HepG2 (cell line): ENCODE data around the gene FAM221B. TPM values are rescaled to one million over a fixed set of nuclear protein-coding genes. Genes with fewer than 3 reads are reported as not detected.
A peak's percentile ranks its signal among the peaks of the same experiment; 100 is the strongest.

Experiments
- ATAC-seq: fragments of 200-7000 bp; cut with Tn5 transposase; 3 replicates; pipeline ENCODE4 v1.9.1; 2020; ENCODE audit warnings: mild to moderate bottlenecking, moderate library complexity
- BruUV-seq: library from RNA; stranded (reverse); fragments of 400-500 nt; replicated peaks from 2 replicates; lab custom pipeline; 2021; lab: Mats Ljungman, UMichigan
- CTCF ChIA-PET: fragments of 300-600 bp; formaldehyde crosslinking; extraction: SDS; loops from one replicate; lab custom pipeline; 2021; ENCODE audit warnings: low total read pairs, inconsistent platforms, low intra/inter-chr PET ratio; lab: Yijun Ruan, JAX
- POLR2A ChIA-PET: fragments of 350-600 bp; sonication (Branson Sonifier 250); formaldehyde crosslinking; loops from one replicate; lab custom pipeline; 2020; ENCODE audit warnings: antibody characterized with exemption, inconsistent platforms; lab: Yijun Ruan, JAX
- DNase-seq: peaks from one replicate; pipeline ENCODE4 v3.0.0-alpha.2; 2015; ENCODE audit warnings: low spot score
- FAIRE-seq: peaks from 3 replicates; lab custom pipeline; 2011; peaks lifted over from hg19 to GRCh38; lab: Jason Lieb, UNC
- H2AFZ ChIP-seq: one replicate; pipeline ENCODE4 v1.6.1; 2011; ENCODE audit warnings: low read length, inconsistent platforms
- H3K27ac ChIP-seq: fragments of 300-600 bp; 3 replicates; pipeline ENCODE4 v1.8.0; 2011; ENCODE audit warnings: mixed run types, mild to moderate bottlenecking, mixed read lengths, low read length, inconsistent platforms; ENCODE audit not compliant: insufficient read depth; ENCODE audit errors: extremely low read length
- H3K27me3 ChIP-seq, 2 experiments: fragments of 200-600 bp in 1 of 2; 2 replicates in 1 of 2; 3 replicates in 1 of 2; pipeline versions ENCODE4 v1.6.0 to v1.8.0; 2011; ENCODE audit warnings: low read length in 2 of 2, mild to moderate bottlenecking in 2 of 2, moderate library complexity in 2 of 2, inconsistent platforms in 1 of 2; ENCODE audit not compliant: insufficient read depth in 2 of 2, control insufficient read depth in 1 of 2
- H3K36me3 ChIP-seq, 2 experiments: fragments of 200-600 bp in 1 of 2; replicated peaks in 1 of 2; 2 replicates in 1 of 2; 3 replicates in 1 of 2; pipeline versions ENCODE4 v1.5.1 to v1.8.0; 2011; ENCODE audit warnings: low read length in 2 of 2, inconsistent platforms in 1 of 2; ENCODE audit not compliant: insufficient read depth in 2 of 2, control insufficient read depth in 1 of 2
- H3K4me1 ChIP-seq: 2 replicates; pipeline ENCODE4 v1.5.1; 2012; ENCODE audit warnings: low read length, inconsistent platforms; ENCODE audit not compliant: insufficient read depth
- H3K4me2 ChIP-seq: 2 replicates; pipeline ENCODE4 v1.6.0; 2011; ENCODE audit warnings: low read depth, low read length, inconsistent platforms
- H3K4me3 ChIP-seq, 3 experiments: fragments of 200-600 bp in 1 of 3; sonication (generic), shearing (Covaris generic) in 1 of 3; replicated peaks in 1 of 3; 2 replicates each; pipeline ENCODE4 v1.5.1; 2011 to 2016; ENCODE audit warnings: low read length in 3 of 3, inconsistent platforms in 2 of 3, low read depth in 2 of 3, mild to moderate bottlenecking in 2 of 3, control low read depth in 1 of 3, mixed read lengths in 1 of 3; ENCODE audit not compliant: insufficient read depth in 1 of 3
- H3K79me2 ChIP-seq: one replicate; pipeline ENCODE4 v1.6.1; 2011; ENCODE audit warnings: low read length, inconsistent platforms; ENCODE audit not compliant: insufficient read depth
- H3K9ac ChIP-seq: 2 replicates; pipeline ENCODE4 v1.6.0; 2011; ENCODE audit warnings: mild to moderate bottlenecking, low read depth, low read length, inconsistent platforms; ENCODE audit not compliant: insufficient read depth
- H3K9me3 ChIP-seq: 2 replicates; pipeline ENCODE4 v1.5.1; 2012; ENCODE audit warnings: mild to moderate bottlenecking, low read length
- H4K20me1 ChIP-seq: 2 replicates; pipeline ENCODE4 v1.6.0; 2011; ENCODE audit warnings: inconsistent platforms, mild to moderate bottlenecking, low read length, moderate library complexity; ENCODE audit not compliant: insufficient read depth
- BHLHE40 ChIP-seq: IDR thresholded peaks from 2 replicates; pipeline ENCODE4 v1.6.1; 2011; ENCODE audit warnings: low read length, improper control_type of control experiment
- CREB1 ChIP-seq, 2 experiments: fragments of 450-650 bp in 1 of 2; IDR thresholded peaks; 2 replicates each; pipeline ENCODE4 v1.6.1; 2016 to 2017; ENCODE audit warnings: control low read depth in 1 of 2, mild to moderate bottlenecking in 1 of 2, missing compliant biosample characterization in 1 of 2, missing genetic modification characterization in 1 of 2
- FOSL2 ChIP-seq: sonication (generic); formaldehyde crosslinking; IDR thresholded peaks from 2 replicates; pipeline ENCODE4 v1.4.0; 2020; ENCODE audit warnings: missing genetic modification reagents
- MAFF ChIP-seq: IDR thresholded peaks from 2 replicates; pipeline ENCODE4 v1.6.1; 2011; ENCODE audit warnings: low read depth, low read length, improper control_type of control experiment
- MAFK ChIP-seq, 2 experiments: IDR thresholded peaks in 1 of 2; conservative IDR thresholded peaks in 1 of 2; 2 replicates each; pipeline ENCODE4 v1.6.1; 2011; ENCODE audit warnings: improper control_type of control experiment in 2 of 2, low read length in 2 of 2
- MEIS1 ChIP-seq: sonication (generic); formaldehyde crosslinking; IDR thresholded peaks from 2 replicates; pipeline ENCODE4 v1.9.0; 2021; ENCODE audit warnings: mild to moderate bottlenecking, missing genetic modification reagents, moderate library complexity, borderline replicate concordance
- NFE2 ChIP-seq: sonication (generic); formaldehyde crosslinking; IDR thresholded peaks from 2 replicates; pipeline ENCODE4 v1.4.0; 2020; ENCODE audit warnings: missing genetic modification reagents
- NFE2L2 ChIP-seq: fragments of 150-350 bp; IDR thresholded peaks from 2 replicates; pipeline ENCODE4 v1.6.1; 2014; ENCODE audit warnings: low read length
- TGIF2 ChIP-seq: IDR thresholded peaks from 2 replicates; pipeline ENCODE4 v1.6.1; 2016; ENCODE audit warnings: control low read depth, missing compliant biosample characterization
- ZSCAN31 ChIP-seq: sonication (generic); formaldehyde crosslinking; IDR thresholded peaks from 2 replicates; pipeline ENCODE4 v1.5.0; 2020; ENCODE audit warnings: low read depth, mild to moderate bottlenecking, missing genetic modification reagents
- WGBS: methylation state at CpG from one replicate; pipeline ENCODE4 v1.1.6; 2017; ENCODE audit warnings: low lambda C conversion rate; 5-methylcytosine and 5-hydroxymethylcytosine counted together
- in situ Hi-C: cut with HindIII; loops from 2 replicates; pipeline ENCODE4 v1.10.0; 2017; ENCODE audit warnings: low pct_unique_long_range_greater_than_20kb; ENCODE audit not compliant: extremely low pct_ligation_motif_present
- intact Hi-C: fragments of 100-400 bp; cut with micrococcal nuclease; formaldehyde crosslinking; loops from one replicate; pipeline ENCODE4 v1.10.0; 2022; ENCODE audit not compliant: unreplicated experiment
- polyA plus RNA-seq, 8 experiments: library from polyadenylated mRNA; depleted of rRNA in 3 of 8; stranded (reverse) in 7 of 8; unstranded in 1 of 8; fragments of >200 nt; fragmentation: Illumina TruSeq in 4 of 8; extraction: Trizol in 4 of 8; gene quantifications; 2 replicates each; pipeline versions ENCODE4 v1.2.1 to v1.2.3, GENCODE V29; 2011 to 2016; ENCODE audit warnings: low read depth in 4 of 8, missing spikeins in 1 of 8, mixed read lengths in 1 of 8; ENCODE audit not compliant: insufficient read depth in 1 of 8
- total RNA-seq, 5 experiments: library from RNA; depleted of rRNA; stranded (reverse); fragments of >200 nt; fragmentation: Illumina TruSeq; extraction: Trizol; gene quantifications; 2 replicates each; pipeline ENCODE4 v1.2.3, GENCODE V29; 2016; ENCODE audit warnings: low read depth in 1 of 5
- TF ChIP-seq, protein P1 (sequence below): sonication (generic); formaldehyde crosslinking; IDR thresholded peaks from 2 replicates; pipeline ENCODE4 v1.5.0; 2020; ENCODE audit warnings: mild to moderate bottlenecking, missing genetic modification reagents
- TF ChIP-seq, protein P2 (sequence below): sonication (generic); formaldehyde crosslinking; IDR thresholded peaks from 2 replicates; pipeline ENCODE4 v1.5.0; 2020; ENCODE audit warnings: mild to moderate bottlenecking, missing genetic modification reagents

The FAM221B gene
- total and polyA plus RNA-seq, 2 of the 13 experiments (the other 11 are each of a cell fraction or from before 2014, with no cell fraction given) = not detected

DNA sequence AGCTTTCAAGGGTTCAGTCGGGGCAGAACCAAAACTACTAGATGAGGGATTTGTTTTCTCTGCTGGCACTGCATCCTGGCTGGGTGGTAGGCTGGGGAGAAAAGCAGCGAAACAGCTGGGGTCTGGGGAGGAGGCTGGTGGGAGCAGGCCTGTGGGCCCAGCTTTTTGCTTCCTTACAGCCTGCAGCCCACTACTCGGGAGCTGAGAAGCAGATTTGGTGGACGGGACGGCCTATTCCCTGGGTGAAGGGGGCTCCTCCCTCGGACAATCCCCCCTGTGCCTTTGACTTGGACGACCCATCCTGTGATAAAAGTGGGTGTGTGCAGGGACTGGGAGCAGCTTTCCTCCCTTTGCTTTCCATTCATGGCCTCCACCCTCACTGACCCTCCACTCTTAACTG lies 28.0 kb downstream of the FAM221B start:
- Histone ChIP-seq H3K4me1 (peaks cover 27% of the 10 kb centered on the region), H3K36me3 (peaks cover 0 to 2% of the 10 kb centered on the region in 2 experiments; a peak in 2 of 5 replicates), H3K79me2 (no peaks in the 10 kb centered on the region), H3K9me3 (no peaks in the 10 kb centered on the region), H2AFZ (no peak overlapping the region), H4K20me1 (no peaks in the 10 kb centered on the region), H3K27ac (peak overlapping the region; percentile 69), H3K4me2 (peak overlapping the region; percentile 59), H3K27me3 (no peaks in the 10 kb centered on the region), H3K4me3 (no peak overlapping the region), H3K9ac (no peak overlapping the region)
- in situ Hi-C loops (no loop called here), intact Hi-C loops (no loop called here)
- DNase-seq (no peak), FAIRE-seq (no peak), ATAC-seq (peak; percentile 14; the same call in 2 of the 3 replicates)
- 94% methylated on average over 7 of the region's 7 CpGs for whole genome bisulfite sequencing
- POLR2A ChIA-PET = interaction anchor here (0.7 to 2.4 kb wide), 3 partner anchors 11 to 120 kb away, joined by 3 to 13 read pairs (median 3); partner anchors contain the start of genes HINT2 and SPAG8
- CTCF ChIA-PET = no interaction called here
- no peak for TF ChIP-seq MEIS1 (CRISPR knock-in tag)
- TF ChIP-seq, protein P1, sequence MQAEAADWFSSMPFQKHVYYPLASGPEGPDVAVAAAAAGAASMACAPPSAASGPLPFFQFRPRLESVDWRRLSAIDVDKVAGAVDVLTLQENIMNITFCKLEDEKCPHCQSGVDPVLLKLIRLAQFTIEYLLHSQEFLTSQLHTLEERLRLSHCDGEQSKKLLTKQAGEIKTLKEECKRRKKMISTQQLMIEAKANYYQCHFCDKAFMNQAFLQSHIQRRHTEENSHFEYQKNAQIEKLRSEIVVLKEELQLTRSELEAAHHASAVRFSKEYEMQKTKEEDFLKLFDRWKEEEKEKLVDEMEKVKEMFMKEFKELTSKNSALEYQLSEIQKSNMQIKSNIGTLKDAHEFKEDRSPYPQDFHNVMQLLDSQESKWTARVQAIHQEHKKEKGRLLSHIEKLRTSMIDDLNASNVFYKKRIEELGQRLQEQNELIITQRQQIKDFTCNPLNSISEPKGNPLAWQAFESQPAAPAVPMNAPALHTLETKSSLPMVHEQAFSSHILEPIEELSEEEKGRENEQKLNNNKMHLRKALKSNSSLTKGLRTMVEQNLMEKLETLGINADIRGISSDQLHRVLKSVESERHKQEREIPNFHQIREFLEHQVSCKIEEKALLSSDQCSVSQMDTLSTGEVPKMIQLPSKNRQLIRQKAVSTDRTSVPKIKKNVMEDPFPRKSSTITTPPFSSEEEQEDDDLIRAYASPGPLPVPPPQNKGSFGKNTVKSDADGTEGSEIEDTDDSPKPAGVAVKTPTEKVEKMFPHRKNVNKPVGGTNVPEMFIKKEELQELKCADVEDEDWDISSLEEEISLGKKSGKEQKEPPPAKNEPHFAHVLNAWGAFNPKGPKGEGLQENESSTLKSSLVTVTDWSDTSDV = 0 out of 2 replicates have a peak, but pooled peaks have one; percentile 39
- no TSS peak for BruUV-seq

DNA sequence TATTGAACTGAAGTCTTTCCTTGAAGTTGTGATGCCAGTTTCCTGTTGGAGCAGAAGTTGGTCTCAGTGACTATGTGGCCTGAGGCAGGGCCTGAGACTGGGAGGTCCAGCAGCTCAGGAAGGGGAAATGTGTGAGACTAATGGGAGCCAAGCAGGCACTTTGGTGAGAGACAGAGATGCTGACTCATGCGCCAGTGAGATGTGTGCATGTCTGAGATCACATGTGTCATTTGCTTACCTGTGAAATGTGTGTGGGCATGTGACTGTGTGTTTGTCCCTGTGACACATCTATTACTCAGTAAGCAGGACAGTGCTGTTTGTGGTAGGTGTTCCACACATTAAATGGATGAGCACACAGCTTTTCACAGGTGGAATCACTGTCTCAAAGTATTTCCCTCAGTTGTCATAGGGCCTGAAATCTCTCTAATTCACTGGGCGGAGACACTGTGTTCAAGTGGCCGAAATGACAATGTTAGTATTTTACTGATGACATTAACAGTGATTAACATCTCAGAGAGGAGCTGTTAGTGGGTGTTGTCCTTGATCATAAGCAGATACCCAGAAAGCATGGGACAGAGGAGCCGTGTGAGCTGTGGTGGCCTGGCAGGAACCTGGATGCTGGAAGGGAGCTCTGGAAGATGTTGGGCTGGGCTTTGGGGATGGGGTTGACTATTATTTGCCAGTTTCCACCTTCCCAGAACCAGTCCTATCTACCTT lies 29.7 kb downstream of the FAM221B start:
- FAIRE-seq (no peak), DNase-seq (peak; percentile 25), ATAC-seq (no peak)
- intact Hi-C loops (no loop called here), in situ Hi-C loops (no loop called here)
- 100% methylated on average over 4 of the region's 4 CpGs for WGBS
- Histone ChIP-seq H3K36me3 (peaks cover 0 to 2% of the 10 kb centered on the region in 2 experiments; a peak in 1 of 5 replicates), H3K27ac (no peak overlapping the region), H3K4me3 (no peak overlapping the region), H3K9me3 (no peaks in the 10 kb centered on the region), H3K4me1 (peaks cover 27% of the 10 kb centered on the region), H3K79me2 (no peaks in the 10 kb centered on the region), H3K27me3 (no peaks in the 10 kb centered on the region), H2AFZ (no peak overlapping the region), H4K20me1 (no peaks in the 10 kb centered on the region), H3K9ac (no peak overlapping the region), H3K4me2 (no peak overlapping the region)
- ChIA-PET POLR2A (interaction anchor here (1.1 to 1.3 kb wide), 2 partner anchors 13 to 16 kb away, joined by 3 to 4 read pairs; partner anchors contain the start of genes HINT2 and SPAG8), CTCF (no interaction called here)
- BruUV-seq = no TSS peak
- TF ChIP-seq BHLHE40 (0 out of 2 replicates have a peak, but pooled peaks have one; percentile 49), CREB1 (IDR thresholded peaks at IDR 0.05) (0 out of 2 replicates have a peak, but pooled peaks have one; percentile 18), CREB1 (CRISPR knock-in tag; IDR thresholded peaks at IDR 0.05) (no peak), MAFK (conservative IDR thresholded peaks at IDR 0.05 in 1 of 2, IDR thresholded peaks at IDR 0.05 in 1 of 2; ENCODE audit: low read length in 2 of 2) (peak; percentile 27 to 34; a peak in 2 of 4 replicates), NFE2 (peak; percentile 39; the same call in 1 of the 2 replicates), MAFF (peak; percentile 55), TGIF2 (CRISPR knock-in tag) (no peak), FOSL2 (peak; percentile 26; the same call in 1 of the 2 replicates), NFE2L2 (peak; percentile 40; the same call in 1 of the 2 replicates), ZSCAN31 (CRISPR knock-in tag) (no peak)
- TF ChIP-seq, protein P2, sequence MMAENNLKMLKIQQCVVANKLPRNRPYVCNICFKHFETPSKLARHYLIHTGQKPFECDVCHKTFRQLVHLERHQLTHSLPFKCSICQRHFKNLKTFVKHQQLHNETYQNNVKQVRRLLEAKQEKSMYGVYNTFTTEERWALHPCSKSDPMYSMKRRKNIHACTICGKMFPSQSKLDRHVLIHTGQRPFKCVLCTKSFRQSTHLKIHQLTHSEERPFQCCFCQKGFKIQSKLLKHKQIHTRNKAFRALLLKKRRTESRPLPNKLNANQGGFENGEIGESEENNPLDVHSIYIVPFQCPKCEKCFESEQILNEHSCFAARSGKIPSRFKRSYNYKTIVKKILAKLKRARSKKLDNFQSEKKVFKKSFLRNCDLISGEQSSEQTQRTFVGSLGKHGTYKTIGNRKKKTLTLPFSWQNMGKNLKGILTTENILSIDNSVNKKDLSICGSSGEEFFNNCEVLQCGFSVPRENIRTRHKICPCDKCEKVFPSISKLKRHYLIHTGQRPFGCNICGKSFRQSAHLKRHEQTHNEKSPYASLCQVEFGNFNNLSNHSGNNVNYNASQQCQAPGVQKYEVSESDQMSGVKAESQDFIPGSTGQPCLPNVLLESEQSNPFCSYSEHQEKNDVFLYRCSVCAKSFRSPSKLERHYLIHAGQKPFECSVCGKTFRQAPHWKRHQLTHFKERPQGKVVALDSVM (CRISPR knock-in tag) = no peak
